Lower leg skin (tissue), 4 donors: ENCODE results near the gene ANO8. TPM values are rescaled to one million over a fixed set of nuclear protein-coding genes. Genes with fewer than 3 reads are reported as not detected.

Experiments used
- DNase-seq, 2 donors: peaks; one replicate each; pipeline ENCODE4 v3.0.0-alpha.2; 2019; ENCODE audit warnings: low spot score in 2 of 2
- H3K4me3 ChIP-seq: fragments of 200-600 bp; sonication (generic); 2 replicates; pipeline ENCODE4 v1.5.1; 2017; ENCODE audit warnings: mild to moderate bottlenecking, low read depth; ENCODE audit not compliant: poor library complexity, severe bottlenecking
- POLR2A ChIP-seq, 2 donors: fragments of 450-650 bp; IDR thresholded peaks; one replicate each; pipeline ENCODE4 v1.6.1; 2016 to 2017; ENCODE audit warnings: antibody characterized with exemption in 2 of 2, mild to moderate bottlenecking in 1 of 2, moderate library complexity in 1 of 2
- WGBS, 2 donors: methylation state at CpG; one replicate each; pipeline ENCODE4 v1.1.5; 2018; 5-methylcytosine and 5-hydroxymethylcytosine counted together
- intact Hi-C: fragments of 100-400 bp; cut with DNase I; formaldehyde crosslinking; loops from one replicate; pipeline ENCODE4 v1.15.0; 2023; ENCODE audit warnings: low total_unique reads
- total RNA-seq, 4 donors: library from RNA; depleted of rRNA; stranded (reverse); fragments of >200 nt; gene quantifications; one replicate each; pipeline ENCODE4 v1.1.0, GENCODE V29; 2016
- TF ChIP-seq, protein P1 (sequence below), 3 donors: fragments of 450-650 bp; IDR thresholded peaks; one replicate each; pipeline ENCODE4 v1.5.1; 2016; ENCODE audit warnings: antibody characterized with exemption in 3 of 3, mild to moderate bottlenecking in 3 of 3, moderate library complexity in 2 of 3

Gene ANO8
- total RNA-seq, 4 donors from 2014 or later = 31.1 to 56.8 (median 46.9) TPM

DNA sequence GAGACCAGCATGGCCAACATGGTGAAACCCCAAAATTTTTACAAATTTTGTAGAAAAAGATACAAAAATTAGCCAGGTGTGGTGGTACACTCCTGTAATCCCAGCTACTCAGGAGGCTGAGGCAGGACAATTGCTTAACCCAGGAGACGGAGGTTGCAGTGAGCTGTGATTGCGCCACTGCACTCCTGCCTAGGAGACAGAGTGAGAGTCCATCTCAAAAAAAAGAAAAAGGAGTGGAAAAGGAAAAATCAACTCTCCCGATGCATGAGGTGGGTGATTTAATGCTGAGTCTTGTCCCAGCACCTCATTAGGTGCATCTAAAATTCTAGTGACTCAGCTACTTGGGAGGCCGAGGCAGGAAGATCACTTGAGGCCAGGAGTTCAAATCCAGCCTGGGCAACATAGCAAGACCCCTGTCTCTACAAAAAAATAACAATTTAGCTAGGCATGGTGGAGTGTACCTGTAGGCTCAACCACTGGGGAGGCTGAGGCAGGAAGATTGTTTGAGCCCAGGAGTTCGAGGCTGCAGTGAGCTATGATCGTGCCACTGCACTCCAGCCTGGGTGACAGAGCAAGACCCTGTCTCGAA lies 22.5 kb upstream of the ANO8 start:
- DNase-seq = no peak
- TF ChIP-seq, protein P1, sequence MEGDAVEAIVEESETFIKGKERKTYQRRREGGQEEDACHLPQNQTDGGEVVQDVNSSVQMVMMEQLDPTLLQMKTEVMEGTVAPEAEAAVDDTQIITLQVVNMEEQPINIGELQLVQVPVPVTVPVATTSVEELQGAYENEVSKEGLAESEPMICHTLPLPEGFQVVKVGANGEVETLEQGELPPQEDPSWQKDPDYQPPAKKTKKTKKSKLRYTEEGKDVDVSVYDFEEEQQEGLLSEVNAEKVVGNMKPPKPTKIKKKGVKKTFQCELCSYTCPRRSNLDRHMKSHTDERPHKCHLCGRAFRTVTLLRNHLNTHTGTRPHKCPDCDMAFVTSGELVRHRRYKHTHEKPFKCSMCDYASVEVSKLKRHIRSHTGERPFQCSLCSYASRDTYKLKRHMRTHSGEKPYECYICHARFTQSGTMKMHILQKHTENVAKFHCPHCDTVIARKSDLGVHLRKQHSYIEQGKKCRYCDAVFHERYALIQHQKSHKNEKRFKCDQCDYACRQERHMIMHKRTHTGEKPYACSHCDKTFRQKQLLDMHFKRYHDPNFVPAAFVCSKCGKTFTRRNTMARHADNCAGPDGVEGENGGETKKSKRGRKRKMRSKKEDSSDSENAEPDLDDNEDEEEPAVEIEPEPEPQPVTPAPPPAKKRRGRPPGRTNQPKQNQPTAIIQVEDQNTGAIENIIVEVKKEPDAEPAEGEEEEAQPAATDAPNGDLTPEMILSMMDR (IDR thresholded peaks at IDR 0.05) = no peak
- no peak for TF ChIP-seq POLR2A (IDR thresholded peaks at IDR 0.05)
- WGBS, 2 donors = 85 to 88% methylated on average over 7 of the region's 7 CpGs
- intact Hi-C loops = no loop called here
- no peak overlapping the region for H3K4me3 ChIP-seq

DNA sequence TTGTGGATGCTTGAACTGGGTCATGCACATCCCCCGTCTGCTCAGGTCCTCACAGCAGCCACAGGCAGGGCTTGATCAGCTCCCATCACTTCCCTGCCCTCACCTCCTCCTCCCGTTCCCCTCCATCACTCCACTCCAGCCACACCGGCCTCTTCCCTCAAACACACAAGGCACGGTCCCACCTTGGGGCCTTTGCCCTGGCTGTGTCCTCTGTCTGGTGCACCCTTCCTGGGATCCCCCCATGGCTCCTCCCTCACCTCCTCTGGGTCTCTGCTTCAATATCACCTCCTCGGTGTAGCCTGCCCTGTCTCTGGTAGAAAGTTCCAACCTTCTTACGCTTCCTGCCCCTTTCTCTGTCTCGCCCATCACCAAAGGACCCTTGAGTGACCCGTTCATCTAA lies 18.7 kb upstream of the ANO8 start:
- H3K4me3 ChIP-seq = no peak overlapping the region
- WGBS, 2 donors = 80 to 81% methylated on average over 8 of the region's 8 CpGs
- intact Hi-C loops = no loop called here
- no peak for DNase-seq
- TF ChIP-seq, protein P1 (IDR thresholded peaks at IDR 0.05) = no peak
- TF ChIP-seq POLR2A (IDR thresholded peaks at IDR 0.05) = no peak

DNA sequence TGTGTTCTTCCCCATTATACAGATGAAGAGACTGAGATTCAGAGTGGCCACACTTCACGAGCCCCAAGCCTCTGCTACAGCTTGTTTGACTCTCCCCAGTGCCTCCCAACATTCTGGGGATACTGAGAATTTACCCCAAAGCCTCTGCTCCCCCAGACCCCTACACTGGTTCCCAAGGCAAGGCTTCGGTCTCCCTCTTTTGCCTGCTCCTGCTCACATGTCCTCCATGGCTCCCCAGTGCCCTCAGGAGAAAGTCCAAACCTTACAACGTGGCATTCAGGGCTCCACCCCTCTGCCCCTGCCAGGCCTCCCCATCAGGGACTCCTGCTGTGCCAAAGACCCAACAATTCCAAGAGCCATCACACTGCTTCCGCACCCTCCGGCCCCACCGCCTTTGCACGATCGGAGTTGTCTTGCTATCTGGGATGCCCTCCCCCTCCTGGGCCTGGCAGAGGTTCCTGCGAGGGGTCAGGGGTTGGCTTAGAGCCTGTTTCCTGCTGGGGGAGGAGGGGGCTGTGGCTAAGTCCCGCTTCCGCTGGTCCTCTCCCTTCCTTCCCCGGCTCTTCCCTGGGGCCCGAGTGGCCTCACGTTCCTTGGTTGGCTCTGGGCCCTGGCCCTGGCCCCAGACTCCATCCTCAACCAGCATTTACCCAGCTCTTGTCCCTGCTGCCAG lies 18.1 kb upstream of the ANO8 start:
- intact Hi-C loops = no loop called here
- WGBS, 2 donors = 39 to 44% methylated on average over 14 of the region's 14 CpGs
- TF ChIP-seq POLR2A (IDR thresholded peaks at IDR 0.05) = no peak
- TF ChIP-seq, protein P1 (IDR thresholded peaks at IDR 0.05) = no peak
- no peak overlapping the region for H3K4me3 ChIP-seq
- DNase-seq = no peak

DNA sequence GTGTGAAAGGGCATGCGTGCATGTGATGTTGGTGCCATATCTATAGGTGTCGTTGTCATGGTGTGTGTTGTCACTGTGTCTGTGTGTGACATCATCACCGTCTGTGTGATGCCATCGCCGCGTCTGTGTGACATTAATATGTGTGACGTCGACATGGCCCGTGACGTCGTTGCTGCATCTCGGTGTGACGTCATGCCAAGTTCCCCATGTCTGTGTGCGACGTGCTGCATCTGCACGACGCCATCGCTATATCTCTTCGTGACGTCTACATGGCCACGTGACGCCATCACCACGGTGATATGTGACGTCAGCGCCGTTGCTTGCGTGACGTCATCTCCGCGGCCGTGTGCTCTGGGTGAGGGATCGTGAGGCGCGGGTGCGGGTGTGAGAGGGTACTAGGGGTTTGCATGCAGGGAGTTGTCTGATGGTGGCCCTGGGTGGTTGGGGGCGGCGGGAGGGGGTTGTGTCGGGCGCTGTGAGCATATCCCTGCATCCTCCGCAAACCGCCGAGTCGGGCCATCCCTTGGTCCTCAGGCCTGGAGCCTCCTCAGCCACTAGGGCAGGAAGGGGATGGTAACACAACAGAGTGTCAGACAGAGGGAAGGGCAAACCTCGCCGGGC lies 17.3 kb upstream of the ANO8 start:
- WGBS, 2 donors = 88 to 89% methylated on average over 45 of the region's 45 CpGs
- intact Hi-C loops = no loop called here
- DNase-seq = no peak
- no peak overlapping the region for H3K4me3 ChIP-seq
- TF ChIP-seq POLR2A (IDR thresholded peaks at IDR 0.05) = no peak
- TF ChIP-seq, protein P1 (IDR thresholded peaks at IDR 0.05) = no peak

DNA sequence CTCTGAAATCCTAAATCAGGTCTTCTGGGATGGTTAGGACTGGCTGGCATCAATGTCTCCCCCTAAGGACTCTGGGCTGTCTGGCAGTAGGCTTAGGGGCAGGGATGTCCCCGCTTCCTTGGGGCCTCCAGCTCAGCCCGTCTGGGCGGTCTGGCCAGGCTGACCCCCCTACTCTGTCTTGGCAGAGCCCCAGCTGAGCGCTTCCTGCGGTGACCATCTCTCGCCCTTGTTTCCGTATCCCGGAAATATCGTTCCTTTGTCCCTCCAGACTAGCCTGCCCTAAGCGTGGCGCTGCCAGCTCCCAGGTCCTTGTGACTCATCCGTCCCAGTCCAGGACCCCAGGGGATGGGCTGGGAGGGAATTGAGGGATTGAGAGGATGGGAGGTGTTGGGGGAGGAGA lies 14.0 kb upstream of the ANO8 start:
- intact Hi-C loops = no loop called here
- TF ChIP-seq POLR2A (IDR thresholded peaks at IDR 0.05) = no peak
- TF ChIP-seq, protein P1 (IDR thresholded peaks at IDR 0.05) = no peak
- WGBS, 2 donors = 0 to 9% methylated on average over 12 of the region's 12 CpGs
- H3K4me3 ChIP-seq = no peak overlapping the region
- no peak for DNase-seq
